ENCODE results near the gene TRPM5.

DNA sequence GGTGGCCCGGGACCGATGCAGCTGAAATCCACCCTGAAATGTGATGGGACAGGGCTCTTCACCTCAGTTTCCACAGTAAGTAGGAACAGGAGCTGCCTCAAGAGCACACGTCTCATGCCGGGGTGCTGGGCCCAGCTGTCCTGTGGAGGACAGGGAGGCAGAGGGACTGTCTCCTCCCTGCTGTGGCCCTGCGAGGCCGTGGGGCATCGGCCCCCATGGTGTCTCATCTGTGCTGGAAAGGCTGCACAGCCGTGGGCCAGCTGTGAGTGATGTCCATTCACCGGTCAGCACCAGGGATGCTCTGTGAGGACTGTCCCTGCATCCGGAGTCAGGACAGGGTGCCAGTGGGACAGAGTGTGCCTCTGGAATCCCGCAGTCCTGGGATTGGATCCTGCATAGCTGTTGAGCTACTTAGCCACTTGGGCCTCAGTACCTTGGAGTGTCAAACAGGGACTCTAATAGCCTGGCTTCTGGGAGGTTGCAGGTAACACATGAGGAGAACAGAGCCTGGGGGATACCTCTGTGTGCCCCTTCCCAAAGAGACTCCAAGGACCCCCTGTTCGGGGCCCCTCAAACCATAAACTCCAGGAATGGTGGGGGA, 16.5 kb downstream of the TRPM5 start:
- no peak for TF ChIP-seq POLR2AphosphoS5 (IDR thresholded peaks at IDR 0.05; ENCODE audit: low read depth, low read length)
- TF ChIP-seq, protein P1, sequence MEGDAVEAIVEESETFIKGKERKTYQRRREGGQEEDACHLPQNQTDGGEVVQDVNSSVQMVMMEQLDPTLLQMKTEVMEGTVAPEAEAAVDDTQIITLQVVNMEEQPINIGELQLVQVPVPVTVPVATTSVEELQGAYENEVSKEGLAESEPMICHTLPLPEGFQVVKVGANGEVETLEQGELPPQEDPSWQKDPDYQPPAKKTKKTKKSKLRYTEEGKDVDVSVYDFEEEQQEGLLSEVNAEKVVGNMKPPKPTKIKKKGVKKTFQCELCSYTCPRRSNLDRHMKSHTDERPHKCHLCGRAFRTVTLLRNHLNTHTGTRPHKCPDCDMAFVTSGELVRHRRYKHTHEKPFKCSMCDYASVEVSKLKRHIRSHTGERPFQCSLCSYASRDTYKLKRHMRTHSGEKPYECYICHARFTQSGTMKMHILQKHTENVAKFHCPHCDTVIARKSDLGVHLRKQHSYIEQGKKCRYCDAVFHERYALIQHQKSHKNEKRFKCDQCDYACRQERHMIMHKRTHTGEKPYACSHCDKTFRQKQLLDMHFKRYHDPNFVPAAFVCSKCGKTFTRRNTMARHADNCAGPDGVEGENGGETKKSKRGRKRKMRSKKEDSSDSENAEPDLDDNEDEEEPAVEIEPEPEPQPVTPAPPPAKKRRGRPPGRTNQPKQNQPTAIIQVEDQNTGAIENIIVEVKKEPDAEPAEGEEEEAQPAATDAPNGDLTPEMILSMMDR (IDR thresholded peaks at IDR 0.05; ENCODE audit: control extremely low read depth in 1 of 3, insufficient read depth in 1 of 3, low read depth in 1 of 3, low read length in 3 of 3), result no peak
- TF ChIP-seq RNF2 (IDR thresholded peaks at IDR 0.05; ENCODE audit: borderline replicate concordance, low read depth, low read length, missing control alignments, poor library complexity, severe bottlenecking), result no peak
- TF ChIP-seq JUN (IDR thresholded peaks at IDR 0.05; ENCODE audit: low read depth, low read length), result no peak
- TF ChIP-seq, protein P2, sequence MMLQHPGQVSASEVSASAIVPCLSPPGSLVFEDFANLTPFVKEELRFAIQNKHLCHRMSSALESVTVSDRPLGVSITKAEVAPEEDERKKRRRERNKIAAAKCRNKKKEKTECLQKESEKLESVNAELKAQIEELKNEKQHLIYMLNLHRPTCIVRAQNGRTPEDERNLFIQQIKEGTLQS (IDR thresholded peaks at IDR 0.05; ENCODE audit: insufficient read depth, low read depth, low read length), result no peak
- no peak for TF ChIP-seq POLR2A (IDR thresholded peaks at IDR 0.05; ENCODE audit: control extremely low read depth in 1 of 2, low read depth in 2 of 2, low read length in 2 of 2)
- TF ChIP-seq TAF1 (IDR thresholded peaks at IDR 0.05; ENCODE audit: low read depth, low read length), result no peak
- TF ChIP-seq CBX5 (IDR thresholded peaks at IDR 0.05; ENCODE audit: low read depth, low read length), result no peak
- TF ChIP-seq CHD2 (IDR thresholded peaks at IDR 0.05; ENCODE audit: low read length), result no peak
- TF ChIP-seq YY1 (IDR thresholded peaks at IDR 0.05; ENCODE audit: low read depth, low read length), result no peak
- no peak for TF ChIP-seq EP300 (IDR thresholded peaks at IDR 0.05; ENCODE audit: borderline replicate concordance in 1 of 2, low read depth in 2 of 2, low read length in 2 of 2)
- no peak for TF ChIP-seq TAF7 (optimal IDR thresholded peaks at IDR 0.05; ENCODE audit: borderline replicate concordance, low read depth, low read length)
- TF ChIP-seq BACH1 (IDR thresholded peaks at IDR 0.05; ENCODE audit: low read length), result no peak
- TF ChIP-seq RXRA (IDR thresholded peaks at IDR 0.05; ENCODE audit: insufficient read depth, low read depth, low read length), result no peak

Measured in H1 (cell line).